HG03520 (cell line): Measurements from ENCODE around the gene ILKAP.

Source experiments
- ATAC-seq: cut with Tn5 transposase; IDR thresholded peaks from one replicate; pipeline ENCODE4 v1.9.1; 2021; ENCODE audit warnings: mild to moderate bottlenecking, moderate library complexity; ENCODE audit not compliant: unreplicated experiment

ILKAP gene, protein sequence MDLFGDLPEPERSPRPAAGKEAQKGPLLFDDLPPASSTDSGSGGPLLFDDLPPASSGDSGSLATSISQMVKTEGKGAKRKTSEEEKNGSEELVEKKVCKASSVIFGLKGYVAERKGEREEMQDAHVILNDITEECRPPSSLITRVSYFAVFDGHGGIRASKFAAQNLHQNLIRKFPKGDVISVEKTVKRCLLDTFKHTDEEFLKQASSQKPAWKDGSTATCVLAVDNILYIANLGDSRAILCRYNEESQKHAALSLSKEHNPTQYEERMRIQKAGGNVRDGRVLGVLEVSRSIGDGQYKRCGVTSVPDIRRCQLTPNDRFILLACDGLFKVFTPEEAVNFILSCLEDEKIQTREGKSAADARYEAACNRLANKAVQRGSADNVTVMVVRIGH

DNA sequence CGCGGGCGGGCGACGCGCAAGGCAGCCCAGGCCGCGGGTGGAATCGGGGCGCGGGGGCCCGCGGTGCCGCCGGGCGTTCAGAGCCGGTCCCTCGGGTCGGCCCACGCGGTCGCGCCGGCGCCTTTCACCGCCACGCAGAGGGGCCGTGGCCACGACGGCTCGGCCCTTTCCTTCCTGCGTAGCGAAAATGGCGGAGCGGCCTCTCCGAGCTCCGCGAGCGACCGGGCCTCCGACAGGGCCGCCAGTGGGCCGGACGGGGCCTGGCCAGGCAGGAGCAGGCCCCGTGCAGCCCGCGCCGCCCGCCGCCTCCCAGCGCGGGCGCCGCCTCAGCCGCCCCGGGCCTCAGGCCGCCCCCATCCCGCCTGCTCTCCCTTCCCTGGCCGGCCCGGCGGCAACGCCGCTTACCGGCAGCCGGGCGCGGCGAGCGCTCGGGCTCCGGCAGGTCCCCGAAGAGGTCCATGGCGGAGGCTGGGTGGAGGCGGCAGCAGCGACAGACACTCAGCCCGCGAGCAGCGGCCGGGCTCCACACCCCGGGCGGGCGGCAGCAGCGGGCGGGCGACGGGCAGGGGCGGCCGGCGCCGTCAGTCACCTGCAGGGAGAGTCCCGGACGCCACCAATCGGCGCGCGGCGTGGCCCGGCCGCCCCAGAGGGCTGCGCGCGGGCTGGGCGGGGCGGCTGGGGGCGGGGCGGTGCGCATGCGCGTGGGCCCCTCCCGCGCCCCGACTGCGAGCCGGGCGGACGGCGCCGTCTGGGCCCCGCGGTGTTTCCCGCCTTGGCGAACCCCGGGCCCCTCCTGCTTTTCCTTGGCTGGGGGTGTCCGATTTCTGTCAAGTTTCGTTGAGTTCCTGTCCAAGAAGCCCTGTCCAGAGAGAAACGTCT, at the start of gene ILKAP:
ILKAP (minus strand) TSS at position 602 of the 879 bp plus-strand sequence; CDS start at position 460, 142 bp downstream.
- peak; percentile 94 for ATAC-seq

DNA sequence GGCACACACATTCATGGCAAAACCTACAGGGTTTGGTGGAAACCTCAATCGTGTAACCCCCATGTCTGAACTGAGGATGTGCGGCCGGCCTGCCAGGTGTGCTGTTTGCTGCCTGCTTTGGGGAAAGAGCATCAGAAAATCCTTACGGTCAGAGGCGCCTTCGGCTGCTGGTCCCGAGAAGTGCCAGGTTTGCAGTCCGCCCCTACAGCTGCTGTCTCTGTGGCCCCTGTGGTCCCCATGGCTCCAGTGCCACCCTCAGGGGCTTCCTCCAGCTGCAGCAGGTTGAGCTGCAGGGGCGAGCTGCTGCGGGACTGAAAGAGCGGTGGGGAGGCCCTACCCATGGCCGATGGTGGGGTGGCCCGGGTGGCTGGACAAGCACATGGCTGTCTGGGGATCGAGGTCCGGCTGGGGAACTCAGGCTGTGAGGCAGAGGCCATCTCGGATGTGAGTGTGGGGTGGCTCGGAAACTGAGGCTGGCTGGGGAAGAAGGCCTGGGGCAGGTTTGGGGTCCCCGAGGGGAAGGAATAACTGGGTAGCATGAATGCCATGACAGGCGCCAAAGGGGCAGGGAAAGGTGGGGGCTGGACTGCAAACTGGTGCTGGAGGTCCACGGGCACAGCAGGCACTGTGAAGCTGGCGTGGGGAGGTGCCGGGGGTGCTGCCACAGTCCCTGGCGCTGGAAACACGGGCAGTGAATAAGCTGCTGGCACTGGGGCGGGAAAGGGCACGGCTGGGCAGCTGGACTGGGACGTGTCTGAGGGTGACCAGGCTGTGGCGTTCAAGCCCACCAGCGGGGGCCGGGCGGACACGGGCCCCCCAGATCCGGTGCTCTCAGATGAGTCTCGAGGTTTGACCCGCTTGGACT, 49.5 kb upstream of the ILKAP start:
- no peak for ATAC-seq

GRCh38 chr2:238251986-238252385, 48.5 kb upstream of the ILKAP start:
- no peak for ATAC-seq

GRCh38 chr2:238251331-238251730, 47.8 kb upstream of the ILKAP start:
- no peak for ATAC-seq

GRCh38 chr2:238250896-238251295, 47.4 kb upstream of the ILKAP start:
- ATAC-seq, result no peak

DNA sequence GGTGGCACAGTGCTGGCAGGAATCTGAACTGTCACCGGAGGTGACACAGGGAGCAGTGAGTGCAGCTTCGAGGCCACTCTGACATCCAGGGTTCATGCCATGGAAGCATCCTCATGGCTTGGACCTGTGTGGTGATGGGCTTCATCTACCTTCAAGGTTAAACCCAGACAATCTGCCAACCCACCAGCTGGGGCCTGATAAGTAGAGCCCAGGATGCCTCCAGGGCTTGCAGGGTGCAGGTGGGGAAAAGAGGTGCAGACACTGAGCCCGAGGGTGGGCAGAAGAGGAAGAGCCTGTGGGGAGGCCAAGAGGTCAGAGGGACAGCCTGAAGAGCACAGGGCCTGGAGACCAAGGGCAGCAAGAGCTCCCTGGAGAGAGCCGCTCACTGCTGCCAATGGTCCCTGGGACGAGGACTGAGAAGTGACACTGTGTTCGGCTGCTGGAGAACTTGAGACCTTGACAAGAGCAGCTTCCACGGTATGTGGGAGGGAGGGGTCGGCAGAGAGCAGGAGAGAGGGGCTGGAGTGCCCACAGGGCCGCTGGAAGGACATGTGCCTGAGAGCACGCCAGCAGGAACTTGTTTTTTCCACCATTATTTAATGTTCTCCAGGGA, 44.5 kb upstream of the ILKAP start:
- ATAC-seq, result no peak

DNA sequence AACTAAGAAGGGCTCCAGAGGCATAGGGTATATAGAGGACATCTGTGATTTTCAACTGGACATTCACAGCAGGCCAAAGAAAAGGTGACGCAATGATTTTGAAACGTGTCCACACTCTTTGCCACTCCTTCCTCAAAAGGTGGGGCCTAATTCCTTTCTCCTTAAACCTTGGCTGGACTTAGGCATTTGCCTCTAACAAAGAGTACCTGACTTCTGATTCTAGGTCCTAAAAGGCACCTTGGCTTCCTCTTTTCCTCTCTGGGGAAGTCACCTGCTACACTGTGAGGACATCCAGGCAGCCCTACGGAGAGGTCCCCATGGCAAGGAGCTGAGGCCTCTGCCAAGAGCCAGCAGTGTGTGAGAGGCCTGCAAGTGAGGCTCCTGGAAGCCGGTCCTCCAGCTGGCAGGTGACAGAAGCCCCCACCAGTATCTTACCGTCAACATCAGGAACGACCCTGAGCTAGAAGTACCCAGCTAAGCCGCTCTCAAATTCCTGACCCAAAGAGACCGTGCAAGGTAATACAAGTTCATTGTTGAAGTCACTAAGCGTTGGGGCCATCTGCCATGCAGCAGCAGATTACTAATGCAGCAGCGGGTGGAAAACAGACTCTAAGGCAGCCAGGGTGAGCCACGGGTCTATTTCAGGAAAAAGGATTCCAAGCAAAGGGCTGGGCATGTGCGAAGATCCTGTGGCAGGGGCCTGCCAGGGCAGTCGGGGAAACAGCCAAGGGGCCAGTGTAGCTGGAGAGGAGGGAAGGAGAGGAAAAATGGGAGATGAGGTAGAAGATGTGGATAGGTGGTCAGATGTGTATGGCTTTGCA, 43.7 kb upstream of the ILKAP start:
- ATAC-seq, result no peak

DNA sequence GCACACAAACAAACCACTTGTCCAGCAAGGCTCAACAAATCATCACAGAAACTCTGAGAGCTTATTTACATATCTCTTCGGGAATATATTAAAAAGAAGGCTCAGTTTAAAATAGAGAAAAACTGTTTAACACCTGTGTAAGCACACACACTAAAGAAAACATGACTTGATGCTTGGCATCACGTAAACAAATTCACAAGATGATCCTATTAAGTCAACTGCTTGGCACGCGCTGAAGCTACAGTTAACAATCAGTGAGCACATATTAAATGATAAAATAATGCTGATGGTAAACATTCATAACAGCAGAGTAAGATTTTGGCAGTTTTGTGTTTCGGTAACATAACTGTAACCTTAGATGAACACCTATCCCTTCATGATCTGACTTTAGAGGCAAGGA, 40.7 kb upstream of the ILKAP start:
- no peak for ATAC-seq

GRCh38 chr2:238243496-238244076, 40.1 kb upstream of the ILKAP start:
- no peak for ATAC-seq

GRCh38 chr2:238242731-238243495, 39.4 kb upstream of the ILKAP start:
- ATAC-seq, result no peak

GRCh38 chr2:238241970-238242369, 38.5 kb upstream of the ILKAP start:
- ATAC-seq, result no peak

DNA sequence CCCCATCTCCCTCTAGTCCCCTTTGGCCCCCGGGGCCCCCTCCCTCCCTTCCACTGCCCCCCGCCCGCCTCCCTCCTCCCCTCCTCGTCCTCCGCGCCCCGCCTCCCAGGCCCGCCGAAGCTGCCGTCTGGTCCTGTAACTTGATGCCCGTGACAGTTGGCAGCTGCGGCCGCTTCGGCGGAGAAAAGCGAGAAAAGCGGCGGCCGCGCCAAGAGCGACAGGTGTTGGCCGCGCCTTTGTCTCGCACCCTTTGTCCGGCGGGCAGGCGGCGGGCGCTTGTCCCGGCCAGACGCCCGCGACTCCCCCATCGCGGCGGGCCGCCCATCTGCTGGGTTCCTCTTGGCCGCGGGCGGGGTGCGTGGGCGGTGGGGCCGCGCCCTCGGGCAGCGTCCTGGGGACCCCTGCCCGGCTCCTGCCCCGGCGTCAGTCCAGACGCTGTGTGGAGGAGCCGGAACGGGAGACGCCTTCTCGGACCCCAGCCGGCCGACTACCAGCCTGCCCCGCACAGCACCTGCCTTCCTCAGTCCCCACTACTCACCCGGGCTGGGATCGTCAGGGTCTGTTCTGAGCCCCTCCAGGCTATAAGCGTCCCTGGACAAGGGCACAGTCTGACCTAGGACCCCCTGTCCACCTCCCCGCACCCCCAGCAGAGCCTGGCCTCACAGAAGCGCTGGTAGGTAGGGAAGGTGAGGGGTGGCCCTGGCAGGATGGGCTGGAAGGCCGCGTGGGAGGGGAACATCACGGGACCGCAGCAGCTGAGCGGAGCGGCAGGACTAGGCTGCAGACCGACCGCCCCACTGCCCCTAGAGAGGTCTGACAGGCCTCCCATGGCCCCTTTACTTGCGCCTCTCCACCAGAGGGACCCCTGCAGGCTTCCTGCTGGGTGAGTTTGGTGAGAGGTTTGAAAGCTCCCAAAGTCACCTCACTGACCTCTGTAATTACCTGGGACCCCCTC, 37.5 kb upstream of the ILKAP start:
- no peak for ATAC-seq

DNA sequence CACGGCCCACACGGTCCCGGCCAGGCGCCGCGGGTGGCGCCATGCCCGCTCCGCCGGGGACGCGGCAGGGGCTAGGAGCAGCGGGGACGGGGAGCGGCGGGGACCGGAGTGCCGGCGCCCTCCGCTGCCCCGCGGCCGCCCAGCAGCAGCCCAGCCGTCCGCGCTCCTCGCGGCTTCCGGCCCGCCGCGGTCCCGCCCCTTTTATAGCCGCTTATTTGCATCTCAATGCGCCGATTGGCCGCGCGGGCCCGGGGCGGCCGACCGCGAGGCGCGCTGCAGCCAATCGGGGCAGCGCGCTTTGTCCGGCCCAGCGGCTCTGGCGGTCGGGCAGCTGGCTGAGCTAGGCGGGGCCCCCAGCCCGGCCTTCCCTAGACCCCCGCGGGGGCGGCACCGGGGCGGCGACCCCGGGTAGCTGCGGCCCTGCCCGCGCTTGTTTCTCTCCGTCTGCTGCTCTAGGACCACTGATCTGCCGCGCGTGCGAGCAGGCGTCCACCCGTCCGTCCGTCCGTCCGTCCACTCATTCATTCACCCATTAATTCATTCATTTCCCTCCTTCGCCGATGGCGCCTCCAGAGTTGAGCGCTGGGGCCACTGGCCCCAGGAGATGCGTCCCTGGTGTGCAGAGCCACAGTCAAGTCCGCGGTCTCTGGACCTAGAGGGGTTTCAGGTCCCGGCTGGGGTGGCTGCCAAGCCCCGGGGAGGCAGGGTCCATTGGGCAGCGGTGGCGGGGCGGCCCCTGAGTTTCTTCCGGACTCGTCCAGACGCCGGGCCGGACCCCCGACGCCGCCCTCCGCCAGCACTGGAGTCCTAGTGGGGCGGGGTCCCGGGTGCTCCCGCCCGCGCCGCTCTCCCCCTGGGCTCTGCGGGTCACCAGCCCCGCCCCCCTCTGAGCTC, 36.6 kb upstream of the ILKAP start, which contains the start of gene HES6:
HES6 (minus strand) TSS at position 176 of the 894 bp plus-strand sequence; CDS start at position 43, 133 bp downstream.
- ATAC-seq, result peak; percentile 77

DNA sequence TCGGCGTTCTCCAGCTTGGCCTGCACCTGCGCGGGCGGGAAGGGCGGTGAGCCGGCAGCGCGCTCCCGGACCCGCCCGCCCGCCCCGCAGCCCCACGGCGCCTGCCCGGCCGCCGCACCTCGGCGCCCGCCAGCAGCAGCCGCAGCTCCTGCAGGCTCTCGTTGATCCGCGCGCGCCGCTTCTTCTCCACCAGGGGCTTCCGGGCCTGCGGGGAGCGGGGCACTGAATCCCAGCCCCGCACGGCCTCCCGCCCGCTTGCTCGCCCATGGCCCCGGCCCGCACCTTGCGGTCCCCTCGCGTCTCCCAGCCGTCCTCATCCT, 36.0 kb upstream of the ILKAP start:
- ATAC-seq, result peak; percentile 9

DNA sequence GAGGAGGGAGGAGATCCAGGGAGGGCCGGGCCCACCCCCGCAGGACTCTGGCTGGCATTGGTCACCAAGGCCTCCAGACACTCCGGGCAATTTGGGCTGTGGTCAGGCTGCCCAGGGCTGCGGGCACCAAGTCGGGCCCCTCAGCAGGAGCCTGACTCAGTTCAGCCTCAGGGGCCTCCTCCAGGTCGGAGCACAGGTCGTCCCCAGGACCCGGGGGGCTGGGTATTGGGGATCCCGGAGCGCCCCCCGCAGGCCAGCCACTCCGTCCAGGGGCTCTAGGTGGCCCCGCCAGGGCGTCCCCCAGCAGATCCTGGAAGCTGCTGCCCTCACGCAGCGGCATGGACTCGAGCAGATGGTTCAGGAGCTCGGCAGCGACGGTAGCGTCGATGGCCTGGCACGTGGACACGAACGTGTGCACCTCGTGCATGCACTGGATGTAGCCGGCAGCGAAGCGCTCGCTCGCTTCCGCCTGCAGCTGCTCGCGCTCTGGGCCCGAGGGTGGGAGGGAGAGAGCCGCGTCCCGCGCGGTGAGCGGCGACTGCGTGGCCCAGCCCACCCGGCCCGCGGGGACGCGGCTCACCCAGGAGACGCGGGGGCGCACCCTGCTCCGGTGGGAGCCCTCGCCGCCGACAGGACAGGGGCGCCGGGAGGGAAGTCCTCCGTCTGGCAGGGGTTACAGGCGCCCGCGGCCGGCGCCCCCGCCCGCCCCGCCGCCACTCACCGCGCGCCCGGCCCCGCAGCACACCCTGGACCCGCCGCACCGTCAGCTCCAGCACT, 35.5 kb upstream of the ILKAP start:
- no peak for ATAC-seq

- ATAC-seq, result no peak
Observed at GRCh38 chr2:238238311-238238765, 34.8 kb upstream of the ILKAP start.
